Activated CD8-positive, alpha-beta memory T cell treated with anti-CD3 and anti-CD28 coated beads, Interleukin-2, amount 50 U/mL, for 4 hours (primary cell): Measurements from ENCODE around the gene KRT15.

Experiments
- DNase-seq: peaks from one replicate; pipeline ENCODE4 v3.0.0-alpha.2; 2020

The KRT15 gene

GRCh38 chr17:41476866-41477815 lies 41.5 kb downstream of the KRT15 start:
- no peak for DNase-seq

GRCh38 chr17:41475421-41475820 lies 43.3 kb downstream of the KRT15 start:
- DNase-seq = no peak

- no peak for DNase-seq
These were observed 43.8 kb downstream of the KRT15 start for GRCh38 chr17:41474863-41475262.

GRCh38 chr17:41468346-41468745 lies 50.3 kb downstream of the KRT15 start:
- DNase-seq = no peak

GRCh38 chr17:41467561-41467960 lies 51.1 kb downstream of the KRT15 start:
- no peak for DNase-seq

- DNase-seq = no peak
These were observed 51.7 kb downstream of the KRT15 start, which contains the start of gene KRT32 for GRCh38 chr17:41466988-41467387. Gene KRT32, minus strand, starts transcription at chr17:41467386. Its CDS starts 61 bp downstream, at chr17:41467325.

GRCh38 chr17:41464682-41465081 lies 54.0 kb downstream of the KRT15 start:
- no peak for DNase-seq

GRCh38 chr17:41464173-41464572 lies 54.5 kb downstream of the KRT15 start:
- DNase-seq = no peak

GRCh38 chr17:41463746-41464145 lies 54.9 kb downstream of the KRT15 start:
- DNase-seq = no peak
